ENCODE results near the gene SP1. TPM values are rescaled to one million over a fixed set of nuclear protein-coding genes. Genes with fewer than 3 reads are reported as not detected.
"Not testable (repeated sequence)": the region's sequence is repeated elsewhere in the genome, so short reads cannot be mapped to it uniquely, and the experiment has no call there.

SP1 gene
- total RNA-seq, 2 donors from 2014 or later: 83.6 to 96.8 TPM

DNA sequence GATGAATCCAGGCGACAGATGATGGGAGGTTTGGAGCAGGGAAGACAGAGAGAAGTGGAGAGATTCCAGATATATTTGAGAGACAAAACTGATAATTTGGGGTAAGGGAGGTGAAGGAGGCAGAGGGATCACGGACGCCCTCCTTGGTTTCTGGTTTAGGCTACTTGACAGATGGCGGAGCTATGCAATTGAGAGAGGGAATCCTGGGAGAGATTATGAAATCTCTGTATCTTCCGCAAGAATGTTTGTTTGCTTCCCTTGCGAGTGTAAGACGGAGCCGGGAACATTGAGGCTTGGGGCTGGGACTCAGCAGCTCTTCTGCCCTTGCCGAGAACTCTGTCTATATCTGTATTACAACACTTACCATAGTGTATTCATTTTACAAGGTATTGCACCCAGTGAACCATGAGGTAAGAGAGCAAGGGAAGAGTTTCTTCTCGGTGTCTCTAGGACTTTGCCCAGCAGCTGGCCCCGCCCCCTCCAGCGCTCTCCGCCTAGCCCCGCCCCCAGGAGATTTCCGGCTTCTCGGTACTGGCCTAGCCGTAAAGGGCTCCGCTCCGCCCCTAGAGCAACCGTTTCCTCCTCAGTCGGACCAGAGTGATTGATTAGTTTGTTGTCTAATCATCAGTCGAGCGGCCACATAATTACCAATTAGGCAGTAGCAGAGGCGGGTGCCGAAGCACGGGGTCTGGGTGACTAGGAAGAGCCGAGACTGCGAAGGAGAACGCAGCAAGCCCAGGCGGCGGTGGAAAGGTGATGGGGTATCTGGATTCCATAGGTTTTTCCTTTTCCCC lies 61.3 kb downstream of the SP1 start, which contains the start of gene PRR13:
PRR13 (plus strand) TSS at position 695 of the 794 bp plus-strand sequence. CDS start 981 bp downstream, outside the sequence.
- Histone ChIP-seq H3K9me3 (no peaks in the 10 kb centered on the region), H3K27me3 (no peaks in the 10 kb centered on the region), H3K36me3 (no peaks in the 10 kb centered on the region), H3K9ac (ENCODE audit: low read depth in 2 of 2, low read length in 2 of 2) (peak within 1 kb of the TSS; percentile 80 to 88), H3K4me3 (peak within 1 kb of the TSS; percentile 81), H3K4me1 (peaks cover 4% of the 10 kb centered on the region), H3K27ac (peak within 1 kb of the TSS; percentile 95)
- intact Hi-C loops (cut with DNase I): no loop called here
- DNase-seq: peak; percentile 99
- TF ChIP-seq, protein P1, sequence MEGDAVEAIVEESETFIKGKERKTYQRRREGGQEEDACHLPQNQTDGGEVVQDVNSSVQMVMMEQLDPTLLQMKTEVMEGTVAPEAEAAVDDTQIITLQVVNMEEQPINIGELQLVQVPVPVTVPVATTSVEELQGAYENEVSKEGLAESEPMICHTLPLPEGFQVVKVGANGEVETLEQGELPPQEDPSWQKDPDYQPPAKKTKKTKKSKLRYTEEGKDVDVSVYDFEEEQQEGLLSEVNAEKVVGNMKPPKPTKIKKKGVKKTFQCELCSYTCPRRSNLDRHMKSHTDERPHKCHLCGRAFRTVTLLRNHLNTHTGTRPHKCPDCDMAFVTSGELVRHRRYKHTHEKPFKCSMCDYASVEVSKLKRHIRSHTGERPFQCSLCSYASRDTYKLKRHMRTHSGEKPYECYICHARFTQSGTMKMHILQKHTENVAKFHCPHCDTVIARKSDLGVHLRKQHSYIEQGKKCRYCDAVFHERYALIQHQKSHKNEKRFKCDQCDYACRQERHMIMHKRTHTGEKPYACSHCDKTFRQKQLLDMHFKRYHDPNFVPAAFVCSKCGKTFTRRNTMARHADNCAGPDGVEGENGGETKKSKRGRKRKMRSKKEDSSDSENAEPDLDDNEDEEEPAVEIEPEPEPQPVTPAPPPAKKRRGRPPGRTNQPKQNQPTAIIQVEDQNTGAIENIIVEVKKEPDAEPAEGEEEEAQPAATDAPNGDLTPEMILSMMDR (IDR thresholded peaks at IDR 0.05): no peak

DNA sequence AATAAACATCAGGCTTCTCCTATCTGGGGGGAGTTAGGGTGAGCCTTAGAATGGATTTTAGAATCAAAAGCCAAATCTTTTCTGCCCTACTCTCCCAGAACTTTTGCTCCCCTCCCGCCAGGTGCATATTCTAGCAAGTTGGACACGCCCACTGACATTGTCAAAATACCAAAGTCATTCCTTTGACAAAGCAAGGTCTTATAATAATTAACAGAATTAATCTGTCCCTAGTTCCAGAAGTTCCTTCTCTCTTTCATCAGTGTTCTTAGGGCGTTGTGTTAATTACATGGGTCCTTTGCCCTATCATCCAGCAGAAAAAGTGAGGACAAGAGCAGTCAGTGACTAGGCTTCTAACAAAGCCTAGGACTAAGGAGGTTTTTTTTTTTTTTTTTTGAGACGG lies 64.0 kb downstream of the SP1 start:
- peaks cover 4% of the 10 kb centered on the region for H3K4me1 ChIP-seq
- H3K27me3 ChIP-seq: no peaks in the 10 kb centered on the region
- intact Hi-C loops (cut with DNase I): no loop called here
- no peaks in the 10 kb centered on the region for H3K9me3 ChIP-seq
- TF ChIP-seq, protein P1 (IDR thresholded peaks at IDR 0.05): no peak
- H3K27ac ChIP-seq: no peak overlapping the region
- H3K4me3 ChIP-seq: no peak overlapping the region
- H3K9ac ChIP-seq (ENCODE audit: low read depth in 2 of 2, low read length in 2 of 2): peak overlapping the region in 1 of 2 donors; percentile 7
- H3K36me3 ChIP-seq: no peaks in the 10 kb centered on the region
- DNase-seq: no peak

DNA sequence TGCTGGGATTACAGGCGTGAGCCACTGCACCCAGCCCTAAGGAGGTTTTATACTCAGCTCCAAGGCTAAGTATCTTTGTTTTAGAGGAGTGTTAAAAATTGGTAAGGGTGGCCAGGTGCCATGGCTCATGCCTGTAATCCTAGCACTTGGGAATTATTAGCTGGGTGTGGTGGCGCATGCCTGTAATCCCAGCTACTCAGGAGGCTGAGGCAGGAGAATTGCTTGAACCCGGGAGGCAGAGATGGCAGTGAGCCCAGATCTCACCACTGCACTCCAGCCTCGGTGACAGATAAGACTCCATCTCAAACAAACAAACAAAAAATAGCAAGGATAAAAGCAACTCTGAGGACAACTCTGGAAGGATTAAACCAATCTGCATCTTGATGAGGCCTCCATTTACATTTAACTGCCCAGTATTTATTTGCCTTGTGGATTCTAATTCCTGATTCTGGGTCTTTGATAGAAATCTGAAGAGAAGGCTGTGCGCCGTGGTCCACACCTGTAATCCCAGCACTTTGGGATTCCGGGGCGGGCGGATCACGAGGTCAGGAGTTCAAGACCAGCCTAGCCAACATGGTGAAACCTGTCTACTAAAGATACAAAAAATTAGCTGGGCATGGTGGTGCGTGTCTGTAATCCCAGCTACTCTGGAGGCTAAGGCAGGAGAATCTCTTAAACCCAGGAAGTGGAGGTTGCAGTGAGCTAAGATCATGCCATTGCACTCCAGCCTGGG lies 64.8 kb downstream of the SP1 start:
- H3K4me3 ChIP-seq; H3K9me3 ChIP-seq; H3K27me3 ChIP-seq; H3K27ac ChIP-seq; H3K4me1 ChIP-seq; H3K36me3 ChIP-seq; intact Hi-C loops (cut with DNase I); H3K9ac ChIP-seq (ENCODE audit: low read depth in 2 of 2, low read length in 2 of 2): not testable (repeated sequence)
- peak; percentile 38 for DNase-seq

DNA sequence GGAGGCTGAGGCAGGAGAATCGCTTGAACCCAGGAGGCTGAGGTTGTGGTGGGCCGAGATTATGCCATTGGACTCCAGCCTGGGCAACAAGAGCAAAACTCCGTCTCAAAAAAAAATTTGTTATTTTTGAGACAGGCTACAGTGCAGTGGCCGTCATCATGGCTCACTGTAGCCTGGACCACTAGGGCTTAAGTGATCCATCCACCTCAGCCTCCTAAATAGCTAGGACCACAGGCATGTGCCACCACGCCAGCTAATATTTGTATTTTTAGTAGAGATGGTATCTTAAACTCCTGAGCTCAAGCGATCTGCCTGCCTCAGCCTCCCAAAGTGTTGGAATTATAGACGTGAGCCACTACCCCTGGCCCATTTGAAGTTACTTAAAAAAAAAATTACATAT lies 71.0 kb downstream of the SP1 start:
- intact Hi-C loops (cut with DNase I): loop anchor here (10.0 kb wide), 1 partner anchor 54 kb away; the partner anchor contains the start of genes NPFF and TARBP2
- Histone ChIP-seq H3K27me3 (no peaks in the 10 kb centered on the region), H3K36me3 (peaks cover 16% of the 10 kb centered on the region), H3K27ac (no peak overlapping the region), H3K9ac (ENCODE audit: low read depth in 2 of 2, low read length in 2 of 2) (no peak overlapping the region), H3K4me1 (no peaks in the 10 kb centered on the region), H3K9me3 (no peaks in the 10 kb centered on the region), H3K4me3 (no peak overlapping the region)
- DNase-seq: no peak
- TF ChIP-seq, protein P1 (IDR thresholded peaks at IDR 0.05): no peak

GRCh38 chr12:53451661-53452158 lies 71.7 kb downstream of the SP1 start, which contains the start of gene PCBP2:
TSS of gene PCBP2 (plus strand) at chr12:53452102. CDS start at chr12:53454801, 2,699 bp downstream.
- intact Hi-C loops (cut with DNase I): loop anchor here (10.0 kb wide), 1 partner anchor 53 kb away; the partner anchor contains the start of genes NPFF and TARBP2
- TF ChIP-seq, protein P1 (IDR thresholded peaks at IDR 0.05): peak; percentile 80
- Histone ChIP-seq H3K9me3 (no peaks in the 10 kb centered on the region), H3K36me3 (peaks cover 24% of the 10 kb centered on the region), H3K27me3 (no peaks in the 10 kb centered on the region), H3K9ac (ENCODE audit: low read depth in 2 of 2, low read length in 2 of 2) (peak within 1 kb of the TSS; percentile 85 to 96), H3K27ac (peak within 1 kb of the TSS; percentile 91), H3K4me3 (peak within 1 kb of the TSS; percentile 64), H3K4me1 (no peaks in the 10 kb centered on the region)
- peak; percentile 97 for DNase-seq
